Pancreas (tissue), 10 donors: ENCODE data around the gene LMNA. TPM values are rescaled to one million over a fixed set of nuclear protein-coding genes. Genes with fewer than 3 reads are reported as not detected.

ENCODE experiments used
- ATAC-seq, 4 donors: fragments of 200-7000 bp; cut with Tn5 transposase; one replicate each; pipeline versions ENCODE4 v1.8.0 to v1.9.1; 2020; ENCODE audit warnings: mild to moderate bottlenecking in 4 of 4, moderate library complexity in 4 of 4
- DNase-seq, 6 donors: peaks; one replicate each; pipeline ENCODE4 v3.0.0-alpha.2; 2020
- FAIRE-seq: peaks from 2 replicates; lab custom pipeline; 2012; peaks lifted over from hg19 to GRCh38; lab: Jason Lieb, UNC
- H3K27ac ChIP-seq, 4 donors: fragments of 200-600 bp; sonication (generic); 1 replicate in 3 of 4; 2 replicates in 1 of 4; pipeline versions ENCODE4 v1.5.0 to v1.8.0; 2020
- H3K27me3 ChIP-seq, 4 donors: fragments of 200-600 bp; one replicate each; pipeline ENCODE4 v1.8.0; 2021
- H3K36me3 ChIP-seq, 3 donors: fragments of 200-600 bp; sonication (generic) in 1 of 3; one replicate each; pipeline versions ENCODE4 v1.5.0 to v1.8.0; 2020 to 2021
- H3K4me1 ChIP-seq, 3 donors: fragments of 200-600 bp; one replicate each; pipeline ENCODE4 v1.8.0; 2021
- H3K4me3 ChIP-seq, 4 donors: fragments of 200-600 bp; sonication (generic) in 2 of 4; one replicate each; pipeline versions ENCODE4 v1.5.0 to v1.8.0; 2020 to 2021
- H3K9me3 ChIP-seq, 4 donors: fragments of 200-600 bp; one replicate each; pipeline ENCODE4 v1.8.0; 2021
- CTCF ChIP-seq, 4 donors: fragments of 200-600 bp; sonication (generic) in 3 of 4; IDR thresholded peaks; one replicate each; pipeline versions ENCODE4 v1.5.0 to v1.8.0; 2021; ENCODE audit warnings: antibody characterized with exemption in 4 of 4
- WGBS, 2 donors: extraction: QIAGEN DNeasy Blood & Tissue Kit; methylation state at CpG; one replicate each; pipeline ENCODE4 v1.1.7; 2013; 5-methylcytosine and 5-hydroxymethylcytosine counted together
- intact Hi-C, 3 donors: fragments of 100-400 bp; cut with DNase I; formaldehyde crosslinking; loops; one replicate each; pipeline versions ENCODE4 v1.11.1 to v1.14.2; 2022
- polyA plus RNA-seq, 2 donors: library from polyadenylated mRNA; stranded (reverse); fragments of 200-250 nt; gene quantifications; one replicate each; pipeline ENCODE4 v1.2.3, GENCODE V29; 2013
- total RNA-seq, 6 donors: library from RNA; stranded (reverse); fragmentation: NEBNext Ultra II Directional in 4 of 6; extraction: Animal tissue kit (Norgen Biotek cat#: 25700) in 4 of 6; gene quantifications; one replicate each; pipeline versions ENCODE4 v1.2.1 to v1.2.4, GENCODE V29; 2021 to 2023
- donor health status: healthy with polysubstance abuse.
- donor health status: DM: no; HTN: no; CAD: no; lungs with moderate emphysema.
- donor health status: DM: no; HTN: no; CAD: no.
- donor health status: control.
- donor health status: control.
- donor health status: Bipolar disorder and iron deficiency.
- donor health status: DM: yes; HTN: yes; CAD: no.
- donor health status: DM: no; HTN: no; CAD: no.
- donor health status: DM: no; HTN: no; CAD: no.
- donor health status: DM: yes; HTN: yes; CAD: no.

The LMNA gene
- total and polyA plus RNA-seq, 8 donors = 59.4 to 119 (median 99.4) TPM

GRCh38 chr1:156121457-156121856 lies 6.9 kb downstream of the LMNA start:
- WGBS, 2 donors = 83 to 91% methylated on average over 4 of the region's 4 CpGs
- DNase-seq (no peak), FAIRE-seq (no peak), ATAC-seq (no peak)
- intact Hi-C loops = no loop called here
- Histone ChIP-seq H3K27me3 (no peaks in the 10 kb centered on the region), H3K4me1 (peaks cover 68 to 96% (median 74%) of the 10 kb centered on the region in 3 donors), H3K4me3 (no peak overlapping the region), H3K9me3 (no peaks in the 10 kb centered on the region), H3K36me3 (no peaks in the 10 kb centered on the region), H3K27ac (peak overlapping the region; percentile 26 to 97 (median 91))
- no peak for TF ChIP-seq CTCF (IDR thresholded peaks at IDR 0.05)

- WGBS, 2 donors = 13 to 20% methylated on average over 4 of the region's 4 CpGs
- intact Hi-C loops = no loop called here
These were observed 7.6 kb downstream of the LMNA start for GRCh38 chr1:156122086-156122485.

GRCh38 chr1:156122519-156123355 lies 8.2 kb downstream of the LMNA start:
- no peaks in the 10 kb centered on the region for H3K9me3 ChIP-seq
- intact Hi-C loops = no loop called here
- H3K4me1 ChIP-seq = peaks cover 58 to 96% (median 65%) of the 10 kb centered on the region in 3 donors
- H3K36me3 ChIP-seq = no peaks in the 10 kb centered on the region
- H3K27me3 ChIP-seq = no peaks in the 10 kb centered on the region
- peak overlapping the region in 2 of 4 donors; percentile 22 to 24 for H3K4me3 ChIP-seq
- 8 to 9% methylated on average over 14 of the region's 14 CpGs for WGBS, 2 donors
- TF ChIP-seq CTCF (IDR thresholded peaks at IDR 0.05) = no peak
- peak overlapping the region; percentile 83 to 97 (median 91) for H3K27ac ChIP-seq
- peak; percentile 63 to 65 (median 64) for ATAC-seq
- FAIRE-seq = no peak
- DNase-seq = peak; percentile 85 to 90 (median 86)

More at GRCh38 chr1:156122086-156122485, 7.6 kb downstream of the LMNA start:
- FAIRE-seq (no peak), ATAC-seq (no peak), DNase-seq (no peak)
- Histone ChIP-seq H3K9me3 (no peaks in the 10 kb centered on the region), H3K27me3 (no peaks in the 10 kb centered on the region), H3K4me1 (peaks cover 62 to 96% (median 71%) of the 10 kb centered on the region in 3 donors), H3K36me3 (no peaks in the 10 kb centered on the region), H3K27ac (peak overlapping the region; percentile 83 to 97 (median 91)), H3K4me3 (peak overlapping the region in 2 of 4 donors; percentile 22 to 24)
- TF ChIP-seq CTCF (IDR thresholded peaks at IDR 0.05) = no peak

- TF ChIP-seq CTCF (IDR thresholded peaks at IDR 0.05) = no peak
- H3K27ac ChIP-seq = peak overlapping the region; percentile 83 to 97 (median 91)
- H3K4me3 ChIP-seq = peak overlapping the region in 2 of 4 donors; percentile 22 to 24
- WGBS, 2 donors = 12% methylated on average over 14 of the region's 14 CpGs
- no peaks in the 10 kb centered on the region for H3K36me3 ChIP-seq
- intact Hi-C loops = no loop called here
- peak; percentile 91 to 98 (median 94) for DNase-seq
- H3K4me1 ChIP-seq = peaks cover 59 to 100% (median 66%) of the 10 kb centered on the region in 3 donors
- H3K9me3 ChIP-seq = no peaks in the 10 kb centered on the region
- no peak for FAIRE-seq
- H3K27me3 ChIP-seq = no peaks in the 10 kb centered on the region
- ATAC-seq = peak; percentile 76 to 85 (median 82)
These were observed 9.1 kb downstream of the LMNA start for GRCh38 chr1:156123356-156124196.
